IPS-18a (cell line): ENCODE data around the gene PDGFRA.
"Not testable (repeated sequence)": the region's sequence is repeated elsewhere in the genome, so short reads cannot be mapped to it uniquely, and the experiment has no call there.

ENCODE experiments used
- H3K27ac ChIP-seq: one replicate; pipeline ENCODE4 v1.5.1; 2013; ENCODE audit warnings: low read length
- H3K27me3 ChIP-seq: one replicate; pipeline ENCODE4 v1.6.1; 2013; ENCODE audit warnings: mild to moderate bottlenecking, low read length; ENCODE audit not compliant: control insufficient read depth, insufficient read depth
- H3K36me3 ChIP-seq: one replicate; pipeline ENCODE4 v1.6.1; 2013; ENCODE audit warnings: low read depth, low read length; ENCODE audit not compliant: control insufficient read depth
- H3K4me1 ChIP-seq: one replicate; pipeline ENCODE4 v1.6.1; 2013; ENCODE audit warnings: low read depth, low read length; ENCODE audit not compliant: control insufficient read depth
- H3K4me3 ChIP-seq: one replicate; pipeline ENCODE4 v1.5.1; 2013; ENCODE audit warnings: low read length
- H3K9ac ChIP-seq: one replicate; pipeline ENCODE4 v1.6.1; 2013; ENCODE audit warnings: mild to moderate bottlenecking, low read length, moderate library complexity
- H3K9me3 ChIP-seq: one replicate; pipeline ENCODE4 v1.6.1; 2013; ENCODE audit warnings: low read depth, low read length; ENCODE audit not compliant: control insufficient read depth

The PDGFRA gene

DNA sequence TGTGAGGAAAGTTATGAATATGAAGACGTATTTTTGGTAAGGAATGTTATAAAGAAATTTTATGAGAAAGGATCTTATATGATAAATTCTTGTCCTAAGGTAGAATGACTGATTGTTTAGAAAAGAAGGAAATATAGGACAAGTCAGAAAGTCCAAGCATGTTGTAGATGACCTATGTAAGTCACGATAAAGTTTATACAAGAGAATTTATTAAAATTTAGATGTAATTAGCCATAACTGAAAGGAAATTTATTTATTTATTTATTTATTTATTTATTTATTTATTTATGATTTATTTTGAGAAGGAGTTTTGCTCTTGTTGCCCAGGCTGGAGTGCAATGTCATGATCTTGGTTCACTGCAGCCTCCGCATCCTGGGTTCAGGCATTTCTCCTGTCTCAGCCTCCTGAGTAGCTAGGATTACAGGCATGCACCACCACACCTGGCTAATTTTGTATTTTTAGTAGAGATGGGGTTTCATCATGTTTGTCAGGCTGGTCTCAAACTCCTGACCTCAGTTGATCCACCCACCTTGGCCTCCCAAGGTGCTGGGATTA lies 12.3 kb downstream of the PDGFRA start:
- not testable (repeated sequence) for H3K27ac ChIP-seq, H3K4me3 ChIP-seq, H3K9ac ChIP-seq, H3K27me3 ChIP-seq, H3K36me3 ChIP-seq, H3K4me1 ChIP-seq
- peaks cover 33% of the 10 kb centered on the region for H3K9me3 ChIP-seq

GRCh38 chr4:54243541-54243940 lies 14.4 kb downstream of the PDGFRA start:
- not testable (repeated sequence) for H3K9ac ChIP-seq, H3K4me3 ChIP-seq, H3K36me3 ChIP-seq, H3K27me3 ChIP-seq, H3K27ac ChIP-seq, H3K4me1 ChIP-seq
- H3K9me3 ChIP-seq, result peaks cover 33% of the 10 kb centered on the region

DNA sequence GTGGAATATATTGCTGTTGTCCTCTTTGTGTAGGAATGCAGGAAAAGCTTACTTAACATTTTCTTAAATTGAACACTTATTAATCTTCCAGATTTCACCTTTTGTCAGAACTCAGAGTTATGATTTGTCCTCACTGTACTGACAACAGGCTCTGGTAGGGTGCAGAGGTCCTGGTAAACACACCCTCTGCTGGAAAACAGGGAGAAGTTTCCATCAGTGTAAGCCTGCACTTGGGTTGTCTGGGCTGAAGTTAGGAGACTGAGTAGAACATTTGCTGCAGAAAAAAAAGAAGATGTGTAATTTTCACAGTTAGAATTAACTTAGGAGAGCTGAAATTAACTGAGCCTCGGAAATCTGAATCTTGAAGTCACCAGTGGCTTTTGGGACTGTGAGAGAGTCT lies 23.2 kb downstream of the PDGFRA start:
- peaks cover 11% of the 10 kb centered on the region for H3K4me1 ChIP-seq
- not testable (repeated sequence) for H3K27ac ChIP-seq, H3K9ac ChIP-seq, H3K27me3 ChIP-seq, H3K4me3 ChIP-seq, H3K9me3 ChIP-seq, H3K36me3 ChIP-seq

DNA sequence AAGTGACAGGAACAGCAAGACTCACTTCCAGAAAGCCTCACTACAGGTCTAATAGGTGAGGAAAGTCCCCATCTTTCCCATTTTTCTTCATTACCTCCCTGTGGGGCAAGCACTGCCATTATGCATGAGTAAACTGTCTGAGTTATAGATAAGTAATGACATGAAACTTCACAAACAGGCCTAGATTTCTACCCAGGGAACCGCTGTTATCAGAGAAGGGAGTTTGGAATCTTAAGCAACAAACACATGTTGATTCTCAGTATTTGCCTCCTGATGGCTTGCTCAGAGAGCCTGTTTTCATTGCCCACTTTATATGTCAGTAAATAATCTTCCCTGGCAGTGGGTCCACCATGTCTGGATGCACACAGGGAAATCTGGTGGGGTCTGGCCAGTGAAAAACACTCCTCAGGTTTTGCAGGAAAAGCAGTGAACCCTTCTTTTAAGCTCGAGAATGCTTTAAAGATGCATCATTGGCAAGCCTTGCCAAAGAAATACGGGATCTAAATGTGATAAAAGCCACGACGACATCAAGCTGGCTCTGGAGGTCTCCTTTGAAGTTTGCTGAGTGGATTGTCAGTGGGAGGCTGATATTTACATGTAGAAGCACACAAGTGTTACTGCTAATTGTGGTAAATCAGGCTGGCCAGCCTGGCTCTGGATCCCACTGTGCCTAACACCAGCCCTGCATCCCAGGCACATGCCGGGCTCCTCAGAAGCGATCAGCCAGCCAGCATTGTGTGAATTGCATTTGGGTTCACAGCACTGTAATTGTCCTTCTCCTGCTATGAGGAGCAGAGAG lies 25.2 kb downstream of the PDGFRA start:
- Histone ChIP-seq H3K9ac (no peak overlapping the region), H3K27me3 (no peaks in the 10 kb centered on the region), H3K4me3 (no peak overlapping the region), H3K4me1 (peaks cover 11% of the 10 kb centered on the region), H3K9me3 (no peaks in the 10 kb centered on the region), H3K27ac (no peak overlapping the region), H3K36me3 (no peaks in the 10 kb centered on the region)

DNA sequence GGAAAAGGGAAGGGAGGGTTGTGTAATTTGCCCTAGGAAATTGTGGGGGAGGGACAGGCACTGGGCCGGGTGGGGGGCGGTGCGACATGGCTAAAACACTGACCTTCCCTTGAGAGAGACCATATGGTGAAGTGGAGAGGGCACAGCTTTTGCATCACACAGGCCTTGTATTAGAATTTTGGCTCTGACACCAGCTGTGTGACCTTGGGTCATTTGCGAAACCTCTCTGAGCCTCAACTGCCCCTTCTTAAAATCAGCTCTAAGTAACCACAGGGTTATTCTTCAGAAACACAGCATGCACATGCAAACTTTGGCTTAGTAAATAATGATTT lies 25.8 kb downstream of the PDGFRA start:
- H3K4me1 ChIP-seq, result peaks cover 11% of the 10 kb centered on the region
- H3K36me3 ChIP-seq, result no peaks in the 10 kb centered on the region
- no peak overlapping the region for H3K9ac ChIP-seq
- H3K9me3 ChIP-seq, result no peaks in the 10 kb centered on the region
- H3K27me3 ChIP-seq, result no peaks in the 10 kb centered on the region
- H3K27ac ChIP-seq, result no peak overlapping the region
- H3K4me3 ChIP-seq, result no peak overlapping the region

GRCh38 chr4:54255881-54256280 lies 26.8 kb downstream of the PDGFRA start:
- no peaks in the 10 kb centered on the region for H3K9me3 ChIP-seq
- no peak overlapping the region for H3K27ac ChIP-seq
- H3K9ac ChIP-seq, result no peak overlapping the region
- no peak overlapping the region for H3K4me3 ChIP-seq
- H3K36me3 ChIP-seq, result no peaks in the 10 kb centered on the region
- H3K27me3 ChIP-seq, result no peaks in the 10 kb centered on the region
- peaks cover 11% of the 10 kb centered on the region for H3K4me1 ChIP-seq

GRCh38 chr4:54256491-54257486 lies 27.7 kb downstream of the PDGFRA start:
- Histone ChIP-seq H3K4me1 (peaks cover 11% of the 10 kb centered on the region), H3K9ac (no peak overlapping the region), H3K9me3 (no peaks in the 10 kb centered on the region), H3K4me3 (no peak overlapping the region), H3K27ac (no peak overlapping the region), H3K36me3 (no peaks in the 10 kb centered on the region), H3K27me3 (no peaks in the 10 kb centered on the region)

- H3K9me3 ChIP-seq, result no peaks in the 10 kb centered on the region
- H3K9ac ChIP-seq, result no peak overlapping the region
- no peaks in the 10 kb centered on the region for H3K36me3 ChIP-seq
- H3K4me1 ChIP-seq, result peaks cover 6% of the 10 kb centered on the region
- no peaks in the 10 kb centered on the region for H3K27me3 ChIP-seq
- no peak overlapping the region for H3K27ac ChIP-seq
- H3K4me3 ChIP-seq, result no peak overlapping the region
Measured at GRCh38 chr4:54265366-54265765, 36.3 kb downstream of the PDGFRA start.

DNA sequence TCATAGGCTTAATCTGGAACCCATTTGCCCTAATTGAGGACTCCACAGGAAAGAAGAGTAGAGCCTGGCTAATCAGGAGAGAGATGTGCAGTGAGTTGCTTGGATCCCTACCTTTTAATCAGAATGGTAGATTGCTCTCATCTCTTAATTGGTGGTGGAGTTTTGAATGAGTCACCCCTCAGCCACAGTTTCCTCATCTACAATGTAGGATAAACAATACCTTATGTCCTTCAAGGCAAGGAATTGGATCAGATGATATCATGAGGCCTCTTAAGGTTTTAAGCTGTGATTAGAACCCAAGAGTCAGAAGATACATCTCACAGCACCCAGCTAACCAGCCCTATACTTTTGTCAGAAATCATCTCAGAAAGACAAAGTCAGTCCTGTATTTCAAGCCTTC lies 39.1 kb downstream of the PDGFRA start:
- Histone ChIP-seq H3K4me3 (no peak overlapping the region), H3K36me3 (no peaks in the 10 kb centered on the region), H3K27ac (no peak overlapping the region), H3K9ac (no peak overlapping the region), H3K4me1 (no peaks in the 10 kb centered on the region), H3K27me3 (no peaks in the 10 kb centered on the region), H3K9me3 (no peaks in the 10 kb centered on the region)

DNA sequence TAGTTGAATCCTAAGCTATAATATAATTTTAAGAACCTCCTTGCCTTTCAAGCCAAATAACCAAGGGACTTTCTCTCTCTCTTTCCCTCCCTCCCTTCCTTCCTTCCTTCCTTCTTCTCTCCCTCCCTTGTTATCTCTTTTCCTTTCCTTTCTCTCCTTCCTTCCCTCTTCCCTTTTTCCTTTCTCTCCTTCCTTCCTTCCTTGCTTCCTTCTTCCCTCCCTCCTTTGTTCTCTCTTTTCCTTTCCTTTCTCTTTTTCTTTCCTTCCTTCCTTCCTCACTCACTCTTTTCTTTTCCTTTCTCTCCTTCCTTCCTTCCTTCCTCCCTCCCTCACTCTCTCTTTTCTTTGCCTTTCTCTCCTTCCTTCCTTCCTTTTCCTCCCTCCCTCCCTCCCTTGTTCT lies 42.4 kb downstream of the PDGFRA start:
- no peaks in the 10 kb centered on the region for H3K36me3 ChIP-seq

GRCh38 chr4:54272051-54272450 lies 43.0 kb downstream of the PDGFRA start:
- H3K27me3 ChIP-seq, result no peaks in the 10 kb centered on the region

More for the DNA sequence above, 42.4 kb downstream of the PDGFRA start:
- Histone ChIP-seq H3K4me1 (peaks cover 9% of the 10 kb centered on the region), H3K9ac (no peak overlapping the region), H3K27me3 (no peaks in the 10 kb centered on the region), H3K9me3 (no peaks in the 10 kb centered on the region), H3K27ac (no peak overlapping the region), H3K4me3 (no peak overlapping the region)

More at GRCh38 chr4:54272051-54272450, 43.0 kb downstream of the PDGFRA start:
- Histone ChIP-seq H3K9me3 (no peaks in the 10 kb centered on the region), H3K4me3 (no peak overlapping the region), H3K9ac (no peak overlapping the region), H3K27ac (no peak overlapping the region), H3K36me3 (no peaks in the 10 kb centered on the region), H3K4me1 (peaks cover 15% of the 10 kb centered on the region)
